HepG2 (cell line): ENCODE results near the gene SPATA25. TPM values are rescaled to one million over a fixed set of nuclear protein-coding genes. Genes with fewer than 3 reads are reported as not detected.
A peak's percentile ranks its signal among the peaks of the same experiment; 100 is the strongest.

ENCODE experiments used
- ADNP ChIP-seq: sonication (generic); formaldehyde crosslinking; IDR thresholded peaks from 2 replicates; pipeline ENCODE4 v1.4.0; 2020; ENCODE audit warnings: missing genetic modification reagents
- AHR ChIP-seq: IDR thresholded peaks from 2 replicates; pipeline ENCODE4 v1.6.1; 2018; ENCODE audit warnings: missing genetic modification reagents, missing compliant biosample characterization
- ATRX ChIP-seq: sonication (generic); formaldehyde crosslinking; IDR thresholded peaks from 2 replicates; pipeline ENCODE4 v1.4.0; 2020; ENCODE audit warnings: missing genetic modification reagents, borderline replicate concordance
- ELF1 ChIP-seq: sonication (generic); formaldehyde crosslinking; IDR thresholded peaks from 2 replicates; pipeline ENCODE4 v1.4.0; 2020; ENCODE audit warnings: missing genetic modification reagents
- HDAC1 ChIP-seq: sonication (generic); formaldehyde crosslinking; IDR thresholded peaks from 2 replicates; pipeline ENCODE4 v1.5.1; 2020; ENCODE audit warnings: mild to moderate bottlenecking, missing genetic modification reagents
- KDM4B ChIP-seq: sonication (generic); formaldehyde crosslinking; IDR thresholded peaks from 2 replicates; pipeline ENCODE4 v1.4.0; 2020; ENCODE audit warnings: missing genetic modification reagents
- KMT2B ChIP-seq: IDR thresholded peaks from 2 replicates; pipeline ENCODE4 v1.6.1; 2016; ENCODE audit warnings: missing genetic modification reagents, missing compliant biosample characterization
- RBM39 ChIP-seq: fragments of 200-400 bp; formaldehyde crosslinking; IDR thresholded peaks from one replicate; pipeline ENCODE4 v1.6.1; 2018; ENCODE audit warnings: antibody characterized with exemption, mild to moderate bottlenecking, low read depth, low read length; ENCODE audit not compliant: poor library complexity, severe bottlenecking
- SIX4 ChIP-seq: sonication (generic); formaldehyde crosslinking; IDR thresholded peaks from 2 replicates; pipeline ENCODE4 v1.4.0; 2020; ENCODE audit warnings: missing genetic modification reagents
- ZMYM4 ChIP-seq: sonication (generic); formaldehyde crosslinking; IDR thresholded peaks from 2 replicates; pipeline ENCODE4 v1.8.1; 2023; ENCODE audit warnings: mild to moderate bottlenecking, missing genetic modification reagents
- ZNF496 ChIP-seq: sonication (generic); formaldehyde crosslinking; IDR thresholded peaks from 2 replicates; pipeline ENCODE4 v1.8.1; 2023; ENCODE audit warnings: mild to moderate bottlenecking, moderate library complexity, missing genetic modification reagents; ENCODE audit not compliant: insufficient replicate concordance
- ZNF501 ChIP-seq: sonication (generic); formaldehyde crosslinking; IDR thresholded peaks from 2 replicates; pipeline ENCODE4 v1.5.1; 2020; ENCODE audit warnings: mild to moderate bottlenecking, moderate library complexity, missing genetic modification reagents
- ZNF577 ChIP-seq: sonication (generic); formaldehyde crosslinking; IDR thresholded peaks from 2 replicates; pipeline ENCODE4 v1.4.0; 2020; ENCODE audit warnings: mild to moderate bottlenecking, low read depth, missing genetic modification reagents, borderline replicate concordance
- polyA plus RNA-seq, 8 experiments: library from polyadenylated mRNA; depleted of rRNA in 3 of 8; stranded (reverse) in 7 of 8; unstranded in 1 of 8; fragments of >200 nt; fragmentation: Illumina TruSeq in 4 of 8; extraction: Trizol in 4 of 8; gene quantifications; 2 replicates each; pipeline versions ENCODE4 v1.2.1 to v1.2.3, GENCODE V29; 2011 to 2016; ENCODE audit warnings: low read depth in 4 of 8, missing spikeins in 1 of 8, mixed read lengths in 1 of 8; ENCODE audit not compliant: insufficient read depth in 1 of 8
- total RNA-seq, 5 experiments: library from RNA; depleted of rRNA; stranded (reverse); fragments of >200 nt; fragmentation: Illumina TruSeq; extraction: Trizol; gene quantifications; 2 replicates each; pipeline ENCODE4 v1.2.3, GENCODE V29; 2016; ENCODE audit warnings: low read depth in 1 of 5
- TF ChIP-seq, protein P1 (sequence below): sonication (generic); formaldehyde crosslinking; IDR thresholded peaks from 2 replicates; pipeline ENCODE4 v1.8.1; 2023; ENCODE audit warnings: mild to moderate bottlenecking, inconsistent platforms, moderate library complexity, missing genetic modification reagents, borderline replicate concordance
- TF ChIP-seq, protein P2 (sequence below): sonication (generic); formaldehyde crosslinking; IDR thresholded peaks from 2 replicates; pipeline ENCODE4 v1.4.0; 2020; ENCODE audit warnings: mild to moderate bottlenecking, missing genetic modification reagents
- TF ChIP-seq, protein P3 (sequence below): sonication (generic); formaldehyde crosslinking; IDR thresholded peaks from 2 replicates; pipeline ENCODE4 v1.8.1; 2023; ENCODE audit warnings: mild to moderate bottlenecking, missing genetic modification reagents, borderline replicate concordance
- TF ChIP-seq, protein P4 (sequence below): sonication (generic); formaldehyde crosslinking; IDR thresholded peaks from 2 replicates; pipeline ENCODE4 v1.4.0; 2020; ENCODE audit warnings: mild to moderate bottlenecking, missing genetic modification reagents
- TF ChIP-seq, protein P5 (sequence below): sonication (generic); formaldehyde crosslinking; IDR thresholded peaks from 2 replicates; pipeline ENCODE4 v1.5.0; 2020; ENCODE audit warnings: mild to moderate bottlenecking, missing genetic modification reagents, borderline replicate concordance

The SPATA25 gene
- total and polyA plus RNA-seq, 2 of the 13 experiments (the other 11 are each of a cell fraction or from before 2014, with no cell fraction given), result 4.8 to 7.6 TPM

DNA sequence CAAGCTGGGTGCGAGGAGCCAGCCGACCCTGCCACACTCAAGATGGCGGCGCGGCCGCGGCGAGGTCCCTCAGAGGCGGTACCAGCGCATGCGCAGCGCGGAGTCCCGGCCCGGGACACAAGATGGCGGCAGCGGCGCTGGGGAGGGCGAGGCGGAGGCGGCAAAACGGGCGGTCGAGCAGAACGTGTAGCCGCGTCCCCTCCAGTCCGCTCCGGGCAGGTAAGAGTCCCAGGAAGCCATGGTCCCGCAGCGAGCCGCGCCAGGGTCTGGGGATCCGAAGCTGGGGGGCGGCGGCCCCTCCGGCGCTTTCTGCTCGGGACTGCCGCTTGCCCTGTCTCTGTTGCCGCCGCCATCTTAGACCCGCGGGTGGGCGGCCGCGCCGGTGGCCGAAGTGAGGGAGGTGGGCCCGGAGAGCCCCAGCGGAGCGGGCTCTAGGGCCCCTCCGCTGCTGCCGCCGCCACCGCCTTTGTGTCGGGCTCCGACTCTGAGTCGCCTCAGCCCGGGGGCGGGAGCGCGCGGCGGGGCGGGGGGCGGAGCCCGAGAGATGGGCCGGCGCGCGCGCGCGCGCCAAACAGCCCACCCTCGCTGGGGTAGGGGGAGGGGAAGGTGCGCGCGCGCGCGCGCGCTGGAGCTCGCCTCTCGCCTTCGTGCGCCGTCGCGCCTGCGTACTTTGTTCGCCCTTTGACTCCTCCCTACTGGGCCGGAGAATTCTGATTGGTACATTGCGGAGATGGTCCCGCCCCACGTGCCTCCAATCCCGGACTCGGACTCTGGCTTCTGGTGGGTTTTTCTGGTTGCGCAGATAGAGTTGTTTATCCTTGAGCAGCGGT lies 47.4 kb upstream of the SPATA25 start, which contains the start of gene PCIF1 (continued):
- TF ChIP-seq, protein P1, sequence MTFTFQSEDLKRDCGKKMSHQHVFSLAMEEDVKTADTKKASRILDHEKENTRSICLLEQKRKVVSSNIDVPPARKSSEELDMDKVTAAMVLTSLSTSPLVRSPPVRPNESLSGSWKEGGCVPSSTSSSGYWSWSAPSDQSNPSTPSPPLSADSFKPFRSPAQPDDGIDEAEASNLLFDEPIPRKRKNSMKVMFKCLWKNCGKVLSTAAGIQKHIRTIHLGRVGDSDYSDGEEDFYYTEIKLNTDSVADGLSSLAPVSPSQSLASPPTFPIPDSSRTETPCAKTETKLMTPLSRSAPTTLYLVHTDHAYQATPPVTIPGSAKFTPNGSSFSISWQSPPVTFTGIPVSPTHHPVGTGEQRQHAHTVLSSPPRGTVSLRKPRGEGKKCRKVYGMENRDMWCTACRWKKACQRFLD (CRISPR knock-in tag), result no peak; the same call in 1 of the 2 replicates
- TF ChIP-seq KDM4B (peak; percentile 90), ZNF496 (CRISPR knock-in tag) (no peak), ZNF577 (CRISPR knock-in tag) (no peak), HDAC1 (peak; percentile 86), ELF1 (CRISPR knock-in tag) (peak; percentile 80), ZMYM4 (CRISPR knock-in tag) (no peak; the same call in none of the 2 replicates), ATRX (no peak; the same call in 1 of the 2 replicates), SIX4 (CRISPR knock-in tag) (peak; percentile 79; the same call in 1 of the 2 replicates), AHR (peak; percentile 99), KMT2B (CRISPR knock-in tag) (peak; percentile 58), ADNP (CRISPR knock-in tag) (no peak), ZNF501 (CRISPR knock-in tag) (peak; percentile 76), RBM39 (peak; percentile 89)
- TF ChIP-seq, protein P2, sequence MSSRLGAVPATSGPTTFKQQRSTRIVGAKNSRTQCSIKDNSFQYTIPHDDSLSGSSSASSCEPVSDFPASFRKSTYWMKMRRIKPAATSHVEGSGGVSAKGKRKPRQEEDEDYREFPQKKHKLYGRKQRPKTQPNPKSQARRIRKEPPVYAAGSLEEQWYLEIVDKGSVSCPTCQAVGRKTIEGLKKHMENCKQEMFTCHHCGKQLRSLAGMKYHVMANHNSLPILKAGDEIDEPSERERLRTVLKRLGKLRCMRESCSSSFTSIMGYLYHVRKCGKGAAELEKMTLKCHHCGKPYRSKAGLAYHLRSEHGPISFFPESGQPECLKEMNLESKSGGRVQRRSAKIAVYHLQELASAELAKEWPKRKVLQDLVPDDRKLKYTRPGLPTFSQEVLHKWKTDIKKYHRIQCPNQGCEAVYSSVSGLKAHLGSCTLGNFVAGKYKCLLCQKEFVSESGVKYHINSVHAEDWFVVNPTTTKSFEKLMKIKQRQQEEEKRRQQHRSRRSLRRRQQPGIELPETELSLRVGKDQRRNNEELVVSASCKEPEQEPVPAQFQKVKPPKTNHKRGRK (CRISPR knock-in tag), result peak; percentile 66; the same call in 1 of the 2 replicates
- TF ChIP-seq, protein P3, sequence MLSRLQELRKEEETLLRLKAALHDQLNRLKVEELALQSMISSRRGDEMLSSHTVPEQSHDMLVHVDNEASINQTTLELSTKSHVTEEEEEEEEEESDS (CRISPR knock-in tag), result no peak; the same call in 1 of the 2 replicates
- TF ChIP-seq, protein P4, sequence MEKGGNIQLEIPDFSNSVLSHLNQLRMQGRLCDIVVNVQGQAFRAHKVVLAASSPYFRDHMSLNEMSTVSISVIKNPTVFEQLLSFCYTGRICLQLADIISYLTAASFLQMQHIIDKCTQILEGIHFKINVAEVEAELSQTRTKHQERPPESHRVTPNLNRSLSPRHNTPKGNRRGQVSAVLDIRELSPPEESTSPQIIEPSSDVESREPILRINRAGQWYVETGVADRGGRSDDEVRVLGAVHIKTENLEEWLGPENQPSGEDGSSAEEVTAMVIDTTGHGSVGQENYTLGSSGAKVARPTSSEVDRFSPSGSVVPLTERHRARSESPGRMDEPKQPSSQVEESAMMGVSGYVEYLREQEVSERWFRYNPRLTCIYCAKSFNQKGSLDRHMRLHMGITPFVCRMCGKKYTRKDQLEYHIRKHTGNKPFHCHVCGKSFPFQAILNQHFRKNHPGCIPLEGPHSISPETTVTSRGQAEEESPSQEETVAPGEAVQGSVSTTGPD (CRISPR knock-in tag), result no peak
- TF ChIP-seq, protein P5, sequence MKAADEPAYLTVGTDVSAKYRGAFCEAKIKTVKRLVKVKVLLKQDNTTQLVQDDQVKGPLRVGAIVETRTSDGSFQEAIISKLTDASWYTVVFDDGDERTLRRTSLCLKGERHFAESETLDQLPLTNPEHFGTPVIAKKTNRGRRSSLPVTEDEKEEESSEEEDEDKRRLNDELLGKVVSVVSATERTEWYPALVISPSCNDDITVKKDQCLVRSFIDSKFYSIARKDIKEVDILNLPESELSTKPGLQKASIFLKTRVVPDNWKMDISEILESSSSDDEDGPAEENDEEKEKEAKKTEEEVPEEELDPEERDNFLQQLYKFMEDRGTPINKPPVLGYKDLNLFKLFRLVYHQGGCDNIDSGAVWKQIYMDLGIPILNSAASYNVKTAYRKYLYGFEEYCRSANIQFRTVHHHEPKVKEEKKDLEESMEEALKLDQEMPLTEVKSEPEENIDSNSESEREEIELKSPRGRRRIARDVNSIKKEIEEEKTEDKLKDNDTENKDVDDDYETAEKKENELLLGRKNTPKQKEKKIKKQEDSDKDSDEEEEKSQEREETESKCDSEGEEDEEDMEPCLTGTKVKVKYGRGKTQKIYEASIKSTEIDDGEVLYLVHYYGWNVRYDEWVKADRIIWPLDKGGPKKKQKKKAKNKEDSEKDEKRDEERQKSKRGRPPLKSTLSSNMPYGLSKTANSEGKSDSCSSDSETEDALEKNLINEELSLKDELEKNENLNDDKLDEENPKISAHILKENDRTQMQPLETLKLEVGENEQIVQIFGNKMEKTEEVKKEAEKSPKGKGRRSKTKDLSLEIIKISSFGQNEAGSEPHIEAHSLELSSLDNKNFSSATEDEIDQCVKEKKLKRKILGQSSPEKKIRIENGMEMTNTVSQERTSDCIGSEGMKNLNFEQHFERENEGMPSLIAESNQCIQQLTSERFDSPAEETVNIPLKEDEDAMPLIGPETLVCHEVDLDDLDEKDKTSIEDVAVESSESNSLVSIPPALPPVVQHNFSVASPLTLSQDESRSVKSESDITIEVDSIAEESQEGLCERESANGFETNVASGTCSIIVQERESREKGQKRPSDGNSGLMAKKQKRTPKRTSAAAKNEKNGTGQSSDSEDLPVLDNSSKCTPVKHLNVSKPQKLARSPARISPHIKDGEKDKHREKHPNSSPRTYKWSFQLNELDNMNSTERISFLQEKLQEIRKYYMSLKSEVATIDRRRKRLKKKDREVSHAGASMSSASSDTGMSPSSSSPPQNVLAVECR (CRISPR knock-in tag), result peak; percentile 70
